ENCODE measurements around the gene GSG1L. TPM values are rescaled to one million over a fixed set of nuclear protein-coding genes. Genes with fewer than 3 reads are reported as not detected.
"Not testable (repeated sequence)": the region's sequence is repeated elsewhere in the genome, so short reads cannot be mapped to it uniquely, and the experiment has no call there.

Gene GSG1L
- total RNA-seq, 1 experiment from 2014 or later, result not detected

DNA sequence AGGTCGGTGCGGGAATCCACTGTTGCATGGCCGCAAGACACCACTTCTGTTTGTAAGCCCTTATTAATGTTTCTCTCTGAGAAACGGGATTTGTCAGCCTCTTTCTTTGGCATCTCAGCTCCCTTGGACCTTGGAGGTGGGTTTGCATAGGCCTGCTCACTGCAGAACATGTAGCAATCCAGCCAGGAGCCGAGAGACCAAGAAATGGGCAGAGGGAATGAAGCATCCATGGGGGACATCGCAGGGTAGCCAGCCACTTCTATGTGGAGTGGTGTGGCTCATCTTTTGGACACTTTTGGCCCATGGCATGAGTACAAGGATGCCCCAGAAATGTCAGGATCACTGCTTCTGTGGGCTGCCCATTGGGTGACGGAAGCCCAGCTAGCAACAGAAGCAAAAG is 79.4 kb downstream of the GSG1L start:
- Histone ChIP-seq H2AFZ (ENCODE audit: low read length) (no peak overlapping the region), H3K4me2 (ENCODE audit: low read depth, low read length, poor library complexity, severe bottlenecking) (no peak overlapping the region), H3K4me1 (ENCODE audit: low read length) (no peaks in the 10 kb centered on the region), H3K36me3 (ENCODE audit: insufficient read depth, low read length) (no peaks in the 10 kb centered on the region), H3K9me3 (ENCODE audit: low read length) (no peaks in the 10 kb centered on the region), H3K4me3 (ENCODE audit: low read length) (no peak overlapping the region), H3K79me2 (ENCODE audit: low read length) (no peaks in the 10 kb centered on the region), H3K9me2 (replicated peaks; ENCODE audit: insufficient read depth, low read length) (no peaks in the 10 kb centered on the region), H3K9ac (ENCODE audit: low read length) (no peak overlapping the region), H3K27ac (ENCODE audit: low read length) (no peak overlapping the region), H4K20me1 (ENCODE audit: insufficient read depth, low read depth, low read length) (no peaks in the 10 kb centered on the region), H3K27me3 (ENCODE audit: low read length) (no peaks in the 10 kb centered on the region)
- no peak for DNase-seq

DNA sequence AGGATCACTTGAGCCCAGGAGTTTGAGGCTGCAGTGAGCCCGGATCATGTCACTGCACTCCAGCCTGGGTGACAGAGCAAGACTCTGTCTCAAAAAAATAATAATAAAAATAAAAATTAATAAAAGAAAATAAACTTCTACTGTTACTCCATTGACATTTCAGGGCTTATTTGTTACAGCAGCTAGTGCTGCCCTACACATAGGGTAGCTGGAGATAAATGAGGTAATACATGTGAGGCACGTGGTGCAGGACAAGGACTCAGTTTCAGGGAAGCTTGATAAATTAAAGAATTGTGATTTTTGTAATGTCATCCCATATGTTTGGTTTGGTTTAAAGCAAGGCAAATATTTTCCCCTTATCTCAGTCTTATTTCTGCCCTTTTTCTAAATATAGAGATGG is 80.3 kb downstream of the GSG1L start:
- Histone ChIP-seq H3K36me3 (ENCODE audit: insufficient read depth, low read length) (no peaks in the 10 kb centered on the region), H3K4me3 (ENCODE audit: low read length) (no peak overlapping the region), H3K79me2 (ENCODE audit: low read length) (no peaks in the 10 kb centered on the region), H3K4me1 (ENCODE audit: low read length) (no peaks in the 10 kb centered on the region), H3K9me3 (ENCODE audit: low read length) (no peaks in the 10 kb centered on the region), H2AFZ (ENCODE audit: low read length) (no peak overlapping the region), H3K9me2 (replicated peaks; ENCODE audit: insufficient read depth, low read length) (no peaks in the 10 kb centered on the region), H3K9ac (ENCODE audit: low read length) (no peak overlapping the region), H3K4me2 (ENCODE audit: low read depth, low read length, poor library complexity, severe bottlenecking) (no peak overlapping the region), H3K27me3 (ENCODE audit: low read length) (no peaks in the 10 kb centered on the region), H3K27ac (ENCODE audit: low read length) (no peak overlapping the region), H4K20me1 (ENCODE audit: insufficient read depth, low read depth, low read length) (no peaks in the 10 kb centered on the region)
- DNase-seq, result no peak

- H3K27ac ChIP-seq (ENCODE audit: low read length), result no peak overlapping the region
- DNase-seq, result peak; percentile 63
- no peaks in the 10 kb centered on the region for H3K4me1 ChIP-seq (ENCODE audit: low read length)
- no peaks in the 10 kb centered on the region for H4K20me1 ChIP-seq (ENCODE audit: insufficient read depth, low read depth, low read length)
- no peak overlapping the region for H3K9ac ChIP-seq (ENCODE audit: low read length)
- no peaks in the 10 kb centered on the region for H3K9me3 ChIP-seq (ENCODE audit: low read length)
- H3K9me2 ChIP-seq (replicated peaks; ENCODE audit: insufficient read depth, low read length), result no peaks in the 10 kb centered on the region
- H3K79me2 ChIP-seq (ENCODE audit: low read length), result no peaks in the 10 kb centered on the region
- H3K27me3 ChIP-seq (ENCODE audit: low read length), result no peaks in the 10 kb centered on the region
- H2AFZ ChIP-seq (ENCODE audit: low read length), result no peak overlapping the region
- H3K4me2 ChIP-seq (ENCODE audit: low read depth, low read length, poor library complexity, severe bottlenecking), result no peak overlapping the region
- H3K4me3 ChIP-seq (ENCODE audit: low read length), result no peak overlapping the region
- no peaks in the 10 kb centered on the region for H3K36me3 ChIP-seq (ENCODE audit: insufficient read depth, low read length)
These were observed 81.3 kb downstream of the GSG1L start for GRCh38 chr16:27982184-27982583.

- Histone ChIP-seq H3K4me3 (ENCODE audit: low read length) (no peak overlapping the region), H3K9ac (ENCODE audit: low read length) (no peak overlapping the region), H3K4me1 (ENCODE audit: low read length) (no peaks in the 10 kb centered on the region), H3K9me2 (replicated peaks; ENCODE audit: insufficient read depth, low read length) (no peaks in the 10 kb centered on the region), H3K79me2 (ENCODE audit: low read length) (no peaks in the 10 kb centered on the region), H3K36me3 (ENCODE audit: insufficient read depth, low read length) (no peaks in the 10 kb centered on the region), H3K9me3 (ENCODE audit: low read length) (no peaks in the 10 kb centered on the region), H3K27me3 (ENCODE audit: low read length) (no peaks in the 10 kb centered on the region), H3K27ac (ENCODE audit: low read length) (no peak overlapping the region), H2AFZ (ENCODE audit: low read length) (no peak overlapping the region), H4K20me1 (ENCODE audit: insufficient read depth, low read depth, low read length) (no peaks in the 10 kb centered on the region), H3K4me2 (ENCODE audit: low read depth, low read length, poor library complexity, severe bottlenecking) (no peak overlapping the region)
- no peak for DNase-seq
These were observed 82.4 kb downstream of the GSG1L start for GRCh38 chr16:27980919-27981700.

DNA sequence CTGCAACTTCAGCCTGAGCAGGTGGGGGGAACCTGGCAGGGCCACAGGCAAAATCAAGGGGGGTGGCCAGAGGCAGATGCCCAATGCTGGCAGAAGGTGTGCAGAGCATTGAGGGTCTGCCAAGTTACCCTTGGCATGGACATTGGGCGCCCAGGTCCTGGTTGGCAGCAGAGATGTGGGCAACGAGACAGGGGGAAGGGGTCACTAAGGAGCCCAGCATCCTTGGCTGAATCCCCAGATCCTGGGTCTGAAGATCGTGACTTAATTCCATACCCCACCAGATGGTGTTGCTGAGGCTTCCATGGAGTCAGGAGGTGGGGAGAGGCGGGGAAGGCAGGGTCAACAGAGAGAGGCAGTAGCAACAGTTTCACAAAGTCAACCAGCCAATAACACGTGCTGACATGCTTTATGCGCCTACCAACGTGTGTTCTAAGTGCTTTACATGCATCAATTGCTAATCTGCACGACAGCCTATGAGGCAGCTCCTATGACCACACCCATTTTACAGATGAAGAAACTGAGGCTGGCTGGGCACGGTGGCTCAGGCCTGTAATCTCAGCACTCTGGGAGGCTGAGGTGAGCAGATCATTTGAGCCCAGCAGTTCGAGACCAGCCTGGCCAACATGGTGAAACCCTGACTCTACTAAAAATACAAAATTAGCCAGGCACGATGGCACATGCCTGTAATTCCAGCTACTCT is 83.3 kb downstream of the GSG1L start:
- no peak overlapping the region for H3K9ac ChIP-seq (ENCODE audit: low read length)
- no peaks in the 10 kb centered on the region for H3K9me3 ChIP-seq (ENCODE audit: low read length)
- DNase-seq, result no peak
- no peaks in the 10 kb centered on the region for H4K20me1 ChIP-seq (ENCODE audit: insufficient read depth, low read depth, low read length)
- H3K9me2 ChIP-seq (replicated peaks; ENCODE audit: insufficient read depth, low read length), result no peaks in the 10 kb centered on the region
- no peaks in the 10 kb centered on the region for H3K36me3 ChIP-seq (ENCODE audit: insufficient read depth, low read length)
- H3K27me3 ChIP-seq (ENCODE audit: low read length), result no peaks in the 10 kb centered on the region
- H2AFZ ChIP-seq (ENCODE audit: low read length), result no peak overlapping the region
- no peak overlapping the region for H3K27ac ChIP-seq (ENCODE audit: low read length)
- H3K79me2 ChIP-seq (ENCODE audit: low read length), result no peaks in the 10 kb centered on the region
- no peak overlapping the region for H3K4me2 ChIP-seq (ENCODE audit: low read depth, low read length, poor library complexity, severe bottlenecking)
- H3K4me1 ChIP-seq (ENCODE audit: low read length), result no peaks in the 10 kb centered on the region
- no peak overlapping the region for H3K4me3 ChIP-seq (ENCODE audit: low read length)

DNA sequence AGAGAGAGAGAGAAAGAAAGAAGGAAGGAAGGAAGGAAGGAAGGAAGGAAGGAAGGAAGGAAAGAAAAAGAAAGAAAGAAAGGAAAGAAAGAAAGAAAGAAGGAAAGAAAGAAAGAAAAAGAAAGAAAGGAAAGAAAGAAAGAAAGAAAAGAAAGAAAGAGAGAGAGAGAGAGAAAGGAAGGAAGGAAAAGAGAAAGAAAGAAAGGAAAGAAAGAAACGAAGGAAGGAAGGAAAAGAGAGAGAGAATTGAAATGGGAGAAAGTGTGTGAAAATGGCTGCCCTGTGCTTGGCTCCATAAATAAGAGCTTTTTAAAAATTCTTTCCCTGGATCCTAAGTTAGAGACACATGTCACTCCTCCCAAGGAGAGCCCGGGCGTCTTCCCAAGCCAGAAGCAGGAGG is 83.8 kb downstream of the GSG1L start:
- H3K79me2 ChIP-seq (ENCODE audit: low read length); H3K27ac ChIP-seq (ENCODE audit: low read length); H3K9ac ChIP-seq (ENCODE audit: low read length); H3K9me3 ChIP-seq (ENCODE audit: low read length); DNase-seq; H3K27me3 ChIP-seq (ENCODE audit: low read length); H3K9me2 ChIP-seq (replicated peaks; ENCODE audit: insufficient read depth, low read length); H3K4me2 ChIP-seq (ENCODE audit: low read depth, low read length, poor library complexity, severe bottlenecking); H4K20me1 ChIP-seq (ENCODE audit: insufficient read depth, low read depth, low read length); H3K4me1 ChIP-seq (ENCODE audit: low read length); H2AFZ ChIP-seq (ENCODE audit: low read length); H3K4me3 ChIP-seq (ENCODE audit: low read length); H3K36me3 ChIP-seq (ENCODE audit: insufficient read depth, low read length): not testable (repeated sequence)

DNA sequence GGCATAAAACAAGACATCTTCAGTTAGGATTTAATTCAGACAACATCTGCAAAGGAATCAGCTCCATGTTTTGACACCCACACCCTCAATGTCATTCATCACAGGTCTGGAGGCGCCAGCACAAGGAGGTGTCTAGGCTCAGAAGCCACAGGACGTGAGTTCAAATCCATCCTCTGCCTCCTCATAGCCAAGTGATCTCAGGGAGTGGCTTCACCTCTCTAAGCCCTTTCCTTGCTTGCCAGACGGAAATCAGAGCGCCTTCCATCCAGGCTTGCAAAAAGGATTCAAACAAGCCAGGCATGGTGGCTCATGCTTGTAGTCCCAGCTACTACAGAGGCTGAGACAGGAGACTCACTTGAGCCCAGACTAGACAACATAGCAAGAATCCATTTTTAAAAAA is 84.6 kb downstream of the GSG1L start:
- DNase-seq, result no peak
- H3K4me3 ChIP-seq (ENCODE audit: low read length), result no peak overlapping the region
- no peak overlapping the region for H2AFZ ChIP-seq (ENCODE audit: low read length)
- no peaks in the 10 kb centered on the region for H3K36me3 ChIP-seq (ENCODE audit: insufficient read depth, low read length)
- H3K27me3 ChIP-seq (ENCODE audit: low read length), result no peaks in the 10 kb centered on the region
- H3K79me2 ChIP-seq (ENCODE audit: low read length), result no peaks in the 10 kb centered on the region
- H3K27ac ChIP-seq (ENCODE audit: low read length), result no peak overlapping the region
- no peaks in the 10 kb centered on the region for H3K4me1 ChIP-seq (ENCODE audit: low read length)
- no peaks in the 10 kb centered on the region for H4K20me1 ChIP-seq (ENCODE audit: insufficient read depth, low read depth, low read length)
- no peaks in the 10 kb centered on the region for H3K9me2 ChIP-seq (replicated peaks; ENCODE audit: insufficient read depth, low read length)
- no peaks in the 10 kb centered on the region for H3K9me3 ChIP-seq (ENCODE audit: low read length)
- no peak overlapping the region for H3K9ac ChIP-seq (ENCODE audit: low read length)
- H3K4me2 ChIP-seq (ENCODE audit: low read depth, low read length, poor library complexity, severe bottlenecking), result no peak overlapping the region

DNA sequence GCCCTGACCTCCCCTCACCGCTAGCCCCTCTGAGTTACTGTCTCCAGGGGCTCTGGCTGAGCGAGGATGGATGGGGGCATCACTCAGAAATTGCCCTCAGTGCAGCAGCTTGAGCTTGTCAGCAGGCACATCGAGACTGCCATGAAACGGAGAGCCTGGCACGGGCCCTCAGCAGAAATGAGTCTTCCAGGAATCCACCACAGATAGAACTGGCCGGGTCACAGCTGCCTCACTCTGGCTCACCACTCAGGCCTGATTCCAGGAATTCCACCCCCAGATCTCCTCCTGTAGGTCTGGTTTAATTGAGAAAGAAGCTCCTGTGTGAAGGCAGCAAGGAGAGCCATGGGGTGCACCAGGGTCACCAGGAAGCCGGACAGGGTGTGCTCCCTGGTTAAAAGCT is 85.5 kb downstream of the GSG1L start:
- no peak overlapping the region for H2AFZ ChIP-seq (ENCODE audit: low read length)
- H3K9me2 ChIP-seq (replicated peaks; ENCODE audit: insufficient read depth, low read length), result no peaks in the 10 kb centered on the region
- no peaks in the 10 kb centered on the region for H3K36me3 ChIP-seq (ENCODE audit: insufficient read depth, low read length)
- no peak overlapping the region for H3K4me2 ChIP-seq (ENCODE audit: low read depth, low read length, poor library complexity, severe bottlenecking)
- no peak overlapping the region for H3K9ac ChIP-seq (ENCODE audit: low read length)
- no peaks in the 10 kb centered on the region for H3K79me2 ChIP-seq (ENCODE audit: low read length)
- H3K27ac ChIP-seq (ENCODE audit: low read length), result no peak overlapping the region
- DNase-seq, result no peak
- no peaks in the 10 kb centered on the region for H3K4me1 ChIP-seq (ENCODE audit: low read length)
- H3K9me3 ChIP-seq (ENCODE audit: low read length), result no peaks in the 10 kb centered on the region
- H3K4me3 ChIP-seq (ENCODE audit: low read length), result no peak overlapping the region
- H3K27me3 ChIP-seq (ENCODE audit: low read length), result no peaks in the 10 kb centered on the region
- no peaks in the 10 kb centered on the region for H4K20me1 ChIP-seq (ENCODE audit: insufficient read depth, low read depth, low read length)
